Suprapubic skin (tissue), 4 donors: ENCODE measurements around the gene PITX1. TPM values are rescaled to one million over a fixed set of nuclear protein-coding genes. Genes with fewer than 3 reads are reported as not detected.
A peak's percentile ranks its signal among the peaks of the same experiment; 100 is the strongest.

Source experiments
- DNase-seq, 2 donors: peaks; one replicate each; pipeline ENCODE4 v3.0.0-alpha.2; 2019; ENCODE audit warnings: low spot score in 2 of 2
- H3K27ac ChIP-seq: fragments of 200-600 bp; sonication (generic); one replicate; pipeline ENCODE4 v1.5.1; 2019
- H3K27me3 ChIP-seq: fragments of 200-600 bp; sonication (generic); one replicate; pipeline ENCODE4 v1.5.1; 2019
- H3K36me3 ChIP-seq: fragments of 200-600 bp; sonication (generic); one replicate; pipeline ENCODE4 v1.5.1; 2019
- H3K4me1 ChIP-seq: fragments of 200-600 bp; sonication (generic); one replicate; pipeline ENCODE4 v1.5.1; 2019
- H3K4me3 ChIP-seq: fragments of 200-600 bp; sonication (generic); one replicate; pipeline ENCODE4 v1.5.1; 2019; ENCODE audit warnings: mild to moderate bottlenecking
- H3K9me3 ChIP-seq: fragments of 200-600 bp; sonication (generic); one replicate; pipeline ENCODE4 v1.5.1; 2019
- EP300 ChIP-seq: sonication (generic); formaldehyde crosslinking; IDR thresholded peaks from one replicate; pipeline ENCODE4 v1.6.1; 2017; ENCODE audit warnings: antibody characterized with exemption
- POLR2A ChIP-seq, 2 donors: fragments of 450-650 bp; IDR thresholded peaks; one replicate each; pipeline ENCODE4 v1.6.1; 2017; ENCODE audit warnings: antibody characterized with exemption in 2 of 2, mild to moderate bottlenecking in 2 of 2, moderate library complexity in 2 of 2
- POLR2AphosphoS5 ChIP-seq, 3 donors: sonication (generic); formaldehyde crosslinking; IDR thresholded peaks; one replicate each; pipeline ENCODE4 v1.6.1; 2017; ENCODE audit warnings: antibody characterized with exemption in 3 of 3
- WGBS: methylation state at CpG from one replicate; pipeline ENCODE4 v1.1.5; 2018; 5-methylcytosine and 5-hydroxymethylcytosine counted together
- total RNA-seq, 4 donors: library from RNA; depleted of rRNA; stranded (reverse); fragments of >200 nt; gene quantifications; one replicate each; pipeline ENCODE4 v1.1.0, GENCODE V29; 2016
- TF ChIP-seq, protein P1 (sequence below), 2 donors: fragments of 200-600 bp in 1 of 2; fragments of 450-650 bp in 1 of 2; sonication (generic) in 1 of 2; IDR thresholded peaks; one replicate each; pipeline ENCODE4 v1.5.1; 2016 to 2019; ENCODE audit warnings: antibody characterized with exemption in 2 of 2, mild to moderate bottlenecking in 1 of 2, moderate library complexity in 1 of 2

The PITX1 gene
- total RNA-seq, 4 donors from 2014 or later = 0.64 to 2.4 (median 1.4) TPM

DNA sequence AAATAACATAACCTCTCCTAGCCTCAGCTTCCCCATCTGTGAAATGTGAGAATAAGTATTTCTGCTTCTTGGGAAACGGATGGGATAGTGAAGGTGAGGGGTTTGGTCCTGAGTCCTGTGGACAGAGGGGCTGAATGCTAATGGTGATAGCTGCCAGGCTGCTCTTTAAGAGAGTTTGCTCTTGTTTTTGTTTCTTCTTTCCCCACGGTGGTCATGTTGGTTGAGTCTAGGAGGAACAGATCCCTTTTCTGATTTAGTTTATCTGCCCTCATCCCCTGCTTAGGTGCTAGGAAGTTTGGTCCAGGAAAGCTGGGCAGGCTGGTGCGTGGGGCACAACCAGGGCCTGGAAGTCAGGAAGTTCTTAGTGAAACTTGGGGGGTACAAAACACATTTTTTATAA is 7.7 kb upstream of the PITX1 start:
- no peak overlapping the region for H3K4me3 ChIP-seq
- H3K9me3 ChIP-seq = no peaks in the 10 kb centered on the region
- no peak for TF ChIP-seq POLR2A (IDR thresholded peaks at IDR 0.05)
- TF ChIP-seq POLR2AphosphoS5 (IDR thresholded peaks at IDR 0.05) = no peak
- no peak for TF ChIP-seq EP300
- TF ChIP-seq, protein P1, sequence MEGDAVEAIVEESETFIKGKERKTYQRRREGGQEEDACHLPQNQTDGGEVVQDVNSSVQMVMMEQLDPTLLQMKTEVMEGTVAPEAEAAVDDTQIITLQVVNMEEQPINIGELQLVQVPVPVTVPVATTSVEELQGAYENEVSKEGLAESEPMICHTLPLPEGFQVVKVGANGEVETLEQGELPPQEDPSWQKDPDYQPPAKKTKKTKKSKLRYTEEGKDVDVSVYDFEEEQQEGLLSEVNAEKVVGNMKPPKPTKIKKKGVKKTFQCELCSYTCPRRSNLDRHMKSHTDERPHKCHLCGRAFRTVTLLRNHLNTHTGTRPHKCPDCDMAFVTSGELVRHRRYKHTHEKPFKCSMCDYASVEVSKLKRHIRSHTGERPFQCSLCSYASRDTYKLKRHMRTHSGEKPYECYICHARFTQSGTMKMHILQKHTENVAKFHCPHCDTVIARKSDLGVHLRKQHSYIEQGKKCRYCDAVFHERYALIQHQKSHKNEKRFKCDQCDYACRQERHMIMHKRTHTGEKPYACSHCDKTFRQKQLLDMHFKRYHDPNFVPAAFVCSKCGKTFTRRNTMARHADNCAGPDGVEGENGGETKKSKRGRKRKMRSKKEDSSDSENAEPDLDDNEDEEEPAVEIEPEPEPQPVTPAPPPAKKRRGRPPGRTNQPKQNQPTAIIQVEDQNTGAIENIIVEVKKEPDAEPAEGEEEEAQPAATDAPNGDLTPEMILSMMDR (IDR thresholded peaks at IDR 0.05) = no peak
- DNase-seq = no peak
- no peak overlapping the region for H3K27ac ChIP-seq
- 75% methylated on average over 3 of the region's 3 CpGs for WGBS
- H3K27me3 ChIP-seq = peaks cover 99% of the 10 kb centered on the region
- H3K4me1 ChIP-seq = peaks cover 20% of the 10 kb centered on the region
- no peaks in the 10 kb centered on the region for H3K36me3 ChIP-seq

DNA sequence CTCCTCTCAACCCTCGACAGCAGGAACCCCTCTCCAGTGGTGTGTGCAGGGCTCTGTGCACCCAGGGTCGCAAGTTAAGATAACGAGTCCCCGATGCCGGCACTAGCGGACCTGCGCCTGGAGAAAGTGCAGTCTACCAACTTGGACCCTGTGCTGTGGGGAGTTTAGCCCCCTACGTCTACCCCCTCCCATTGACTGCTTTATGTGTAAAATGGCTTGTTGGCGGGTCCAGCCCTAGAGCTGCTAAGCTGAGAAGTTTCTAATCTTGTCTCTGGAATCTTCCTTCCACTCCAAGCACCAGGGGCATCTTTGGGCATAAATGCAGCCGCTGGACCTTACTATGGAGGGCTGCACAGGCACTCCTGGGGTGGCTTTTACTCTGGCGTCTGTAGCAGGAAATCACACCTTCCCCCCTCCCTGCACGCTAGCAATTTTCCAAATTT is 7.1 kb upstream of the PITX1 start:
- Histone ChIP-seq H3K36me3 (no peaks in the 10 kb centered on the region), H3K27me3 (peaks cover 99% of the 10 kb centered on the region), H3K27ac (no peak overlapping the region), H3K4me1 (peaks cover 20% of the 10 kb centered on the region), H3K4me3 (no peak overlapping the region), H3K9me3 (no peaks in the 10 kb centered on the region)
- WGBS = 57% methylated on average over 12 of the region's 12 CpGs
- DNase-seq = no peak
- TF ChIP-seq, protein P1 (IDR thresholded peaks at IDR 0.05) = no peak
- no peak for TF ChIP-seq POLR2AphosphoS5 (IDR thresholded peaks at IDR 0.05)
- TF ChIP-seq POLR2A (IDR thresholded peaks at IDR 0.05) = no peak
- TF ChIP-seq EP300 = no peak

DNA sequence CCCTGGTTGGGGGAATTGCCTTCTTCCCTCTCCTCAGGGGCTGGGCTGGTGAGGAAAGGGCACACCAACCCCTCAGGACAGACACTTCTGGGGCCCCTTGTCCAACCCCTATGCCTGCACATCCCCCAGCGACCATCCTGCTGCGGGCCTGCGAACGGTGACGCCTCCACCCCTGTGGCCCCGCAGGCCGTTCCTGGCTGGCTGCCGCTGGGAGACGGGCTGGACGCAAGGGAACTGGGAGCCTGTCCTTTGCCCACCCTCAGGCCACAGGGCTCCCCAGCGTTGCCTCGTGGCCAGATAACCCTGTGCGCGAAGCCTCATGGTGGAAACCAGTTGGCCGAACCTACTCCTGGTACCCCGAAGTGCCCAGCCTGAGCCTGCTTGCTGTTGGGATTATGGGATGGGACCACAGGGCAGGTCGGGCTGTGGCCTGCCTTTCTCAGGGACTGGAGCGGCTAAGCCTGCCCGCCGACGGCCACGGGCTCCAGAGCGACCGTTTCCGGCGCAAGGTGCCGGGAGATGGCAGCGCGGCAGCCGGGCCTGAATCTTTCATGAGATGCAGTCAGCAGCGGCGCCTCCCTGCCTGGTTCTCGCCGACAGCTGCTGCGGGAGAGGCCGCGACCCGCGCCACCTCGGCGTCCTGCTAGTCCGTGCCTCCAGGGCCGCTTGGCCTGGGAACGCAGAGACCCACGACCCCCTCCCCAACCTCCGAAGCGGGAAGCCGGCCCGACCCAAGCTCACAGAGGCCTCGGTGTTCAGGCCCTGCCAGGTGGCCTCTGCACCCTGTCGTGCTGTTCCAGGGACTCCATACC is 6.5 kb upstream of the PITX1 start:
- Histone ChIP-seq H3K27ac (no peak overlapping the region), H3K4me3 (no peak overlapping the region), H3K27me3 (peaks cover 99% of the 10 kb centered on the region), H3K9me3 (no peaks in the 10 kb centered on the region), H3K36me3 (no peaks in the 10 kb centered on the region), H3K4me1 (peaks cover 20% of the 10 kb centered on the region)
- 17% methylated on average over 1 of the region's 51 CpGs for WGBS
- no peak for TF ChIP-seq POLR2AphosphoS5 (IDR thresholded peaks at IDR 0.05)
- TF ChIP-seq, protein P1 (IDR thresholded peaks at IDR 0.05) = no peak
- DNase-seq = no peak

DNA sequence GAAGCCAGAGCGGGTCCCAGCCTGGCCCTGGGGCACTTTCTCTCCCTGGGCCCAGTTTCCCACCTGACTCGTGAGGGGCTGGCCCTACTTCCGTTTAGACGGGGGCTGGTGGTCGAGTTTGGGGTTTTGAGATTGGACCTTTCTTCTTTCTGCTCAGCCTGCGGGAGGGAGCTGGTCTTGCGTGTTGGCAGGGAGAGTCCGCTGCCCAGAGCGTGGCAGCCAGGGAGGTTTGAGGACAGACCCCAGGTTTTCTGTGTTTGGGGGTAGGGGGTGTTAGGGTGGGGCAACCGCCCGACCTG is 6.0 kb upstream of the PITX1 start:
- Histone ChIP-seq H3K4me3 (peak overlapping the region; percentile 41), H3K36me3 (no peaks in the 10 kb centered on the region), H3K9me3 (no peaks in the 10 kb centered on the region), H3K27ac (no peak overlapping the region), H3K4me1 (peaks cover 20% of the 10 kb centered on the region), H3K27me3 (peaks cover 99% of the 10 kb centered on the region)
- DNase-seq = no peak
- TF ChIP-seq, protein P1 (IDR thresholded peaks at IDR 0.05) = no peak
- TF ChIP-seq EP300 (no peak), POLR2A (IDR thresholded peaks at IDR 0.05) (no peak), POLR2AphosphoS5 (IDR thresholded peaks at IDR 0.05) (no peak)
- WGBS = 27% methylated on average over 3 of the region's 11 CpGs

DNA sequence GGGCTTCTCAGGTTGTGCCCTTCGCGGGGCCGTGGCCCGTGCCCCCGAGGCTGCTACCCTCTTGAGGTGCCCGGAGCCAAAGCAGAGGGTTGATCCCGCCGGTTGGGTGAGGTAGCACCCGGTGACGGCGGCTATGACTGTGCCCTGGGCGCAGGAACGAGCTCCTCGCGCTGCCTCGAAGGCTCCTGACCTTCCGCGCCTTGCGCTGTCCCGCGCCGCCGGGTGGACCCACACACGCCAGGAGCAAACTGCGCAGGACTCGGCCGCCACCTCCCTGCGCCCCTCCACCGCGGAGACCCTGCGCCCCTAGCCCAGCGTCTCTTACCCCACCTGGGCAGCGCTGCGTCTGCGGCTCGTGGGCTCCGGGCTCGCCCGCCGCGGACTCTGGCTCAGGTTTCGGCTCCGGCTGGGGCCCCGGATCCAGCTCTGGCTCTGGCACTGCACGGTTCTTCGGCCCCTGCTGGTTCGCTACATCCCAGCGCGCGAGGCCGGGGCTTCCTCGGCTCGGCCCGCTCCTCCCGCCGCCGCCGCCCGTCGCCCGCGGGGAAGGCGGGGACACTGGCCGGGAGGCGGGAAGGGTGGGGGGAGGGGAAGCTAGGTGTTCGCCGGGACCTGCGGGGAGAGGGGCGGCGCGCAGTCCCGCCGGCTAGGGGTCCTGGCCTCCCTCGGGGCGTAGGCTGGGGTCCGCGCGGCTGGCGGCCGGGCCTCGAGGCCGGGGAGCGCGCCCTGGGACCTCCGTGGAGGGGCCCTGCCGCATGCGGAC is 5.4 kb upstream of the PITX1 start:
- Histone ChIP-seq H3K9me3 (no peaks in the 10 kb centered on the region), H3K27me3 (peaks cover 99% of the 10 kb centered on the region), H3K4me1 (peaks cover 22% of the 10 kb centered on the region), H3K4me3 (peak overlapping the region; percentile 41), H3K36me3 (no peaks in the 10 kb centered on the region), H3K27ac (no peak overlapping the region)
- TF ChIP-seq, protein P1 (IDR thresholded peaks at IDR 0.05) = no peak
- no peak for TF ChIP-seq POLR2A (IDR thresholded peaks at IDR 0.05)
- no peak for TF ChIP-seq POLR2AphosphoS5 (IDR thresholded peaks at IDR 0.05)
- no peak for TF ChIP-seq EP300
- WGBS = 3% methylated on average over 37 of the region's 87 CpGs
- DNase-seq = no peak
